ENCODE data around the gene THOC6. TPM values are rescaled to one million over a fixed set of nuclear protein-coding genes. Genes with fewer than 3 reads are reported as not detected.

Gene THOC6
- total and polyA plus RNA-seq, 9 of the 15 experiments (the other 6 are each of a cell fraction or from before 2014, with no cell fraction given): 2.5 to 65.4 (median 42.3) TPM

DNA sequence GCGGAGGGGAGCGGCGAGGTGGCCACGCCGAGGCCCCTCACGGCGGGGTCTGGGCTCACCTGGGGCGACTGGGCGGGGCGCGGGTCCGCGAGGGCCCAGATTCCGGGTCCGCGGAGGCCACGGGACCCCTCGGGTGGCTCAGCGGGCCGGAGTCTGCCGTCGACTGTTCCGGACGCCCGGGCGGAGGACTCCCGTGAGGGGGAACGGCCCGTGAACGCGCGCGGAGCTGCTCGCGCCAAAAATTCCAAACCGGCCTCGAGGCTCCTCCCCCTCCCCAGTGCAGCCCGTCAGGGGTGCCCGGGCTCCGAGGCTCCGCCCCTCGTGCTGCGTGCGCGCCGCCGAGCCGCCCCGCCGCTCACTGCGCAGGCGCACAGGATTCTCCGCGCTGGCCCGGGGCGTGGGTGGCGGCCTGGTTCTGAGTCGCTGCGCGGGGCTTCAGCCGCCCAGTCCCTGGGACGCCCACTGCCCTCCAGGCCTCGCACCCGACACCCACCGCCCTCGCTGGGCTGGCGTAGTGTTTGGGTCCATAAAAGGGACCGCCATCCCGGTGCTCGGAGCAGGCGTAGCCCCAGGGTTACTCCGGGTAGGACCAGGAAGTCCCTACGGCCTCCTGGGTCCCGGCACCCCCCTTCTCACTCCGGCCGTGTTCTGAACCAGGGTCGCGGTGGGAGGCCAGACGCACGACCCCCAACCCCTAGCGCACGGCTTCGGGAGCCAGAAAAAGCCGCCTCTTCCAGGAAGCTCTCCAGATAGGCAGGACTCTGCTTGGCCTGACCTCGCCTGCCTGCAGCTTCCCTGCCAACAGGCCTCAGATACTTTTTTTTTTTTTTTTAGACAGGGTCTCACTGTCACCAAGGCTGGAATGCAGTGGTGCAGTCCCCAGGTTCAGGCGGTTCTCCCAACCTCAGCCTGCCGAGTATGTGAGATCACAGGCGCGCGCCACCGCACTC lies 43.3 kb upstream of the THOC6 start, which contains the start of gene PKMYT1 (continued):
- TF ChIP-seq, protein P1, sequence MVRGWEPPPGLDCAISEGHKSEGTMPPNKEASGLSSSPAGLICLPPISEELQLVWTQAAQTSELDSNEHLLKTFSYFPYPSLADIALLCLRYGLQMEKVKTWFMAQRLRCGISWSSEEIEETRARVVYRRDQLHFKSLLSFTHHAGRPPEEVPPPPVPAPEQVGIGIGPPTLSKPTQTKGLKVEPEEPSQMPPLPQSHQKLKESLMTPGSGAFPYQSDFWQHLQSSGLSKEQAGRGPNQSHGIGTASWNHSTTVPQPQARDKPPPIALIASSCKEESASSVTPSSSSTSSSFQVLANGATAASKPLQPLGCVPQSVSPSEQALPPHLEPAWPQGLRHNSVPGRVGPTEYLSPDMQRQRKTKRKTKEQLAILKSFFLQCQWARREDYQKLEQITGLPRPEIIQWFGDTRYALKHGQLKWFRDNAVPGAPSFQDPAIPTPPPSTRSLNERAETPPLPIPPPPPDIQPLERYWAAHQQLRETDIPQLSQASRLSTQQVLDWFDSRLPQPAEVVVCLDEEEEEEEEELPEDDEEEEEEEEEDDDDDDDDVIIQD (CRISPR knock-in tag; IDR thresholded peaks at IDR 0.05): no peak
- TF ChIP-seq, protein P2, sequence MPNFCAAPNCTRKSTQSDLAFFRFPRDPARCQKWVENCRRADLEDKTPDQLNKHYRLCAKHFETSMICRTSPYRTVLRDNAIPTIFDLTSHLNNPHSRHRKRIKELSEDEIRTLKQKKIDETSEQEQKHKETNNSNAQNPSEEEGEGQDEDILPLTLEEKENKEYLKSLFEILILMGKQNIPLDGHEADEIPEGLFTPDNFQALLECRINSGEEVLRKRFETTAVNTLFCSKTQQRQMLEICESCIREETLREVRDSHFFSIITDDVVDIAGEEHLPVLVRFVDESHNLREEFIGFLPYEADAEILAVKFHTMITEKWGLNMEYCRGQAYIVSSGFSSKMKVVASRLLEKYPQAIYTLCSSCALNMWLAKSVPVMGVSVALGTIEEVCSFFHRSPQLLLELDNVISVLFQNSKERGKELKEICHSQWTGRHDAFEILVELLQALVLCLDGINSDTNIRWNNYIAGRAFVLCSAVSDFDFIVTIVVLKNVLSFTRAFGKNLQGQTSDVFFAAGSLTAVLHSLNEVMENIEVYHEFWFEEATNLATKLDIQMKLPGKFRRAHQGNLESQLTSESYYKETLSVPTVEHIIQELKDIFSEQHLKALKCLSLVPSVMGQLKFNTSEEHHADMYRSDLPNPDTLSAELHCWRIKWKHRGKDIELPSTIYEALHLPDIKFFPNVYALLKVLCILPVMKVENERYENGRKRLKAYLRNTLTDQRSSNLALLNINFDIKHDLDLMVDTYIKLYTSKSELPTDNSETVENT (CRISPR knock-in tag; IDR thresholded peaks at IDR 0.05): peak; percentile 87; the same call in 1 of the 2 replicates
- TF ChIP-seq, protein P3, sequence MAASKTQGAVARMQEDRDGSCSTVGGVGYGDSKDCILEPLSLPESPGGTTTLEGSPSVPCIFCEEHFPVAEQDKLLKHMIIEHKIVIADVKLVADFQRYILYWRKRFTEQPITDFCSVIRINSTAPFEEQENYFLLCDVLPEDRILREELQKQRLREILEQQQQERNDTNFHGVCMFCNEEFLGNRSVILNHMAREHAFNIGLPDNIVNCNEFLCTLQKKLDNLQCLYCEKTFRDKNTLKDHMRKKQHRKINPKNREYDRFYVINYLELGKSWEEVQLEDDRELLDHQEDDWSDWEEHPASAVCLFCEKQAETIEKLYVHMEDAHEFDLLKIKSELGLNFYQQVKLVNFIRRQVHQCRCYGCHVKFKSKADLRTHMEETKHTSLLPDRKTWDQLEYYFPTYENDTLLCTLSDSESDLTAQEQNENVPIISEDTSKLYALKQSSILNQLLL (CRISPR knock-in tag; IDR thresholded peaks at IDR 0.05; ENCODE audit: borderline replicate concordance): no peak
- TF ChIP-seq ZFX (CRISPR knock-in tag; IDR thresholded peaks at IDR 0.05) (peak; percentile 97), TRIM28 (IDR thresholded peaks at IDR 0.05) (no peak), JUNB (CRISPR knock-in tag; conservative IDR thresholded peaks at IDR 0.05) (no peak), GATA2 (CRISPR knock-in tag; IDR thresholded peaks at IDR 0.05) (no peak), HIVEP1 (CRISPR knock-in tag; IDR thresholded peaks at IDR 0.05) (no peak), SREBF2 (CRISPR knock-in tag; IDR thresholded peaks at IDR 0.05) (no peak), ZKSCAN1 (IDR thresholded peaks at IDR 0.05; ENCODE audit: low read depth, low read length) (0 out of 2 replicates have a peak, but pooled peaks have one; percentile 4), CHCHD3 (CRISPR knock-in tag; IDR thresholded peaks at IDR 0.05) (no peak; the same call in 1 of the 2 replicates), TOE1 (IDR thresholded peaks at IDR 0.05; ENCODE audit: borderline replicate concordance) (no peak), TOE1 (CRISPR knock-in tag; IDR thresholded peaks at IDR 0.05; ENCODE audit: borderline replicate concordance, low read depth) (no peak)
- TF ChIP-seq, protein P4, sequence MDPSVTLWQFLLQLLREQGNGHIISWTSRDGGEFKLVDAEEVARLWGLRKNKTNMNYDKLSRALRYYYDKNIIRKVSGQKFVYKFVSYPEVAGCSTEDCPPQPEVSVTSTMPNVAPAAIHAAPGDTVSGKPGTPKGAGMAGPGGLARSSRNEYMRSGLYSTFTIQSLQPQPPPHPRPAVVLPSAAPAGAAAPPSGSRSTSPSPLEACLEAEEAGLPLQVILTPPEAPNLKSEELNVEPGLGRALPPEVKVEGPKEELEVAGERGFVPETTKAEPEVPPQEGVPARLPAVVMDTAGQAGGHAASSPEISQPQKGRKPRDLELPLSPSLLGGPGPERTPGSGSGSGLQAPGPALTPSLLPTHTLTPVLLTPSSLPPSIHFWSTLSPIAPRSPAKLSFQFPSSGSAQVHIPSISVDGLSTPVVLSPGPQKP (CRISPR knock-in tag; IDR thresholded peaks at IDR 0.05): no peak
- TF ChIP-seq, protein P5, sequence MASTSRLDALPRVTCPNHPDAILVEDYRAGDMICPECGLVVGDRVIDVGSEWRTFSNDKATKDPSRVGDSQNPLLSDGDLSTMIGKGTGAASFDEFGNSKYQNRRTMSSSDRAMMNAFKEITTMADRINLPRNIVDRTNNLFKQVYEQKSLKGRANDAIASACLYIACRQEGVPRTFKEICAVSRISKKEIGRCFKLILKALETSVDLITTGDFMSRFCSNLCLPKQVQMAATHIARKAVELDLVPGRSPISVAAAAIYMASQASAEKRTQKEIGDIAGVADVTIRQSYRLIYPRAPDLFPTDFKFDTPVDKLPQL (IDR thresholded peaks at IDR 0.05; ENCODE audit: extremely low read depth, insufficient read length): no peak
- TF ChIP-seq, protein P6, sequence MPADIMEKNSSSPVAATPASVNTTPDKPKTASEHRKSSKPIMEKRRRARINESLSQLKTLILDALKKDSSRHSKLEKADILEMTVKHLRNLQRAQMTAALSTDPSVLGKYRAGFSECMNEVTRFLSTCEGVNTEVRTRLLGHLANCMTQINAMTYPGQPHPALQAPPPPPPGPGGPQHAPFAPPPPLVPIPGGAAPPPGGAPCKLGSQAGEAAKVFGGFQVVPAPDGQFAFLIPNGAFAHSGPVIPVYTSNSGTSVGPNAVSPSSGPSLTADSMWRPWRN (IDR thresholded peaks at IDR 0.05; ENCODE audit: low read depth): no peak

All from K562 (cell line).